H1 (cell line): ENCODE results near the gene TP53I13. TPM values are rescaled to one million over a fixed set of nuclear protein-coding genes. Genes with fewer than 3 reads are reported as not detected.

ENCODE experiments used
- CTCF ChIA-PET: fragments of 300-600 bp; sonication (Branson Sonifier 250); formaldehyde crosslinking; loops from one replicate; lab custom pipeline; 2021; ENCODE audit not compliant: partially characterized antibody; lab: Charles Lee
- POLR2A ChIA-PET: fragments of 300-600 bp; sonication (Branson Sonifier 250); formaldehyde crosslinking; loops from one replicate; lab custom pipeline; 2021; ENCODE audit warnings: inconsistent platforms; ENCODE audit not compliant: partially characterized antibody; lab: Charles Lee
- DNase-seq, 2 experiments: peaks; one replicate each; pipeline versions ENCODE4 v3.0.0 to v3.0.0-alpha.2; 2010 to 2022; ENCODE audit warnings: low spot score in 2 of 2, low read depth in 1 of 2, mixed read lengths in 1 of 2
- FAIRE-seq: peaks from 2 replicates; lab custom pipeline; 2011; peaks lifted over from hg19 to GRCh38; lab: Jason Lieb, UNC
- H2AFZ ChIP-seq: 2 replicates; pipeline ENCODE4 v1.8.1; 2012; ENCODE audit warnings: low read length, inconsistent platforms
- H2AK5ac ChIP-seq: 2 replicates; pipeline ENCODE4 v1.6.1; 2013; ENCODE audit warnings: low read depth, low read length
- H2BK120ac ChIP-seq: replicated peaks from 2 replicates; pipeline ENCODE3; 2013; ENCODE audit warnings: low read depth, low read length, inconsistent platforms
- H2BK12ac ChIP-seq: 2 replicates; pipeline ENCODE4 v1.6.1; 2013; ENCODE audit warnings: low read depth, low read length
- H2BK15ac ChIP-seq: 2 replicates; pipeline ENCODE4 v1.6.1; 2013; ENCODE audit warnings: low read length
- H2BK20ac ChIP-seq: 2 replicates; pipeline ENCODE4 v1.6.1; 2013; ENCODE audit warnings: low read length
- H2BK5ac ChIP-seq: 2 replicates; pipeline ENCODE4 v1.6.1; 2013; ENCODE audit warnings: low read depth, low read length
- H3K14ac ChIP-seq: 2 replicates; pipeline ENCODE4 v1.6.1; 2013; ENCODE audit warnings: inconsistent platforms; ENCODE audit not compliant: insufficient read length
- H3K18ac ChIP-seq: 2 replicates; pipeline ENCODE4 v1.6.1; 2013; ENCODE audit warnings: low read length; ENCODE audit errors: extremely low read depth
- H3K23ac ChIP-seq: 2 replicates; pipeline ENCODE4 v1.6.1; 2013; ENCODE audit warnings: inconsistent platforms; ENCODE audit not compliant: insufficient read length
- H3K23me2 ChIP-seq: 2 replicates; pipeline ENCODE4 v1.6.1; 2013; ENCODE audit warnings: low read depth, low read length
- H3K27ac ChIP-seq: 2 replicates; pipeline ENCODE4 v1.6.1; 2011; ENCODE audit warnings: low read depth, low read length, inconsistent platforms
- H3K27me3 ChIP-seq, 4 experiments: replicated peaks in 1 of 4; 1 replicate in 1 of 4; 2 replicates in 3 of 4; pipeline versions ENCODE4 v1.6.1 to v1.8.1; 2011 to 2013; ENCODE audit warnings: low read length in 3 of 4, mild to moderate bottlenecking in 3 of 4, inconsistent platforms in 2 of 4, mixed read lengths in 2 of 4, moderate library complexity in 1 of 4; ENCODE audit not compliant: control insufficient read depth in 3 of 4, insufficient read depth in 3 of 4; ENCODE audit errors: extremely low read depth in 1 of 4
- H3K36me3 ChIP-seq, 4 experiments: 2 replicates each; pipeline versions ENCODE4 v1.6.1 to v1.8.1; 2011 to 2013; ENCODE audit warnings: mild to moderate bottlenecking in 4 of 4, low read length in 3 of 4, moderate library complexity in 2 of 4, control low read depth in 1 of 4, inconsistent platforms in 1 of 4; ENCODE audit not compliant: insufficient read depth in 4 of 4, control insufficient read depth in 2 of 4
- H3K4ac ChIP-seq: replicated peaks from 2 replicates; pipeline ENCODE3; 2013; ENCODE audit warnings: low read length, low read depth, mixed read lengths, inconsistent platforms; ENCODE audit not compliant: insufficient read length
- H3K4me1 ChIP-seq, 4 experiments: replicated peaks in 1 of 4; 1 replicate in 1 of 4; 2 replicates in 3 of 4; pipeline versions ENCODE4 v1.6.1 to v1.8.1; 2011 to 2013; ENCODE audit warnings: low read length in 3 of 4, inconsistent platforms in 2 of 4, mixed read lengths in 1 of 4; ENCODE audit not compliant: insufficient read depth in 4 of 4, control insufficient read depth in 3 of 4
- H3K4me2 ChIP-seq, 2 experiments: 2 replicates each; pipeline versions ENCODE4 v1.6.1 to v1.8.1; 2011 to 2013; ENCODE audit warnings: low read depth in 2 of 2, low read length in 2 of 2, control low read depth in 1 of 2, inconsistent platforms in 1 of 2, mild to moderate bottlenecking in 1 of 2; ENCODE audit not compliant: insufficient read depth in 1 of 2
- H3K4me3 ChIP-seq, 4 experiments: fragments of 200-600, 300-600 bp in 1 of 4; sonication (generic), shearing (Covaris generic), sonication (Bioruptor Twin) in 1 of 4; 2 replicates each; pipeline versions ENCODE4 v1.5.1 to v1.8.1; 2011 to 2016; ENCODE audit warnings: low read length in 4 of 4, low read depth in 3 of 4, control low read depth in 2 of 4, inconsistent platforms in 2 of 4, mild to moderate bottlenecking in 2 of 4, mixed read lengths in 1 of 4, moderate library complexity in 1 of 4; ENCODE audit not compliant: insufficient read depth in 2 of 4; ENCODE audit errors: extremely low read depth in 1 of 4
- H3K56ac ChIP-seq: replicated peaks from 2 replicates; pipeline ENCODE3; 2013; ENCODE audit warnings: low read depth, mild to moderate bottlenecking, mixed read lengths, low read length, inconsistent platforms; ENCODE audit not compliant: insufficient read length
- H3K79me1 ChIP-seq: 2 replicates; pipeline ENCODE4 v1.6.1; 2013; ENCODE audit warnings: low read depth, low read length, control low read depth
- H3K79me2 ChIP-seq, 2 experiments: 2 replicates each; pipeline versions ENCODE4 v1.6.1 to v1.8.1; 2012 to 2013; ENCODE audit warnings: low read length in 2 of 2, mild to moderate bottlenecking in 2 of 2, inconsistent platforms in 1 of 2; ENCODE audit not compliant: insufficient read depth in 2 of 2, control insufficient read depth in 1 of 2
- H3K9ac ChIP-seq, 4 experiments: replicated peaks in 1 of 4; 1 replicate in 1 of 4; 2 replicates in 3 of 4; pipeline versions ENCODE4 v1.6.1 to v1.8.1; 2011 to 2013; ENCODE audit warnings: low read depth in 3 of 4, low read length in 3 of 4, control low read depth in 2 of 4, mild to moderate bottlenecking in 2 of 4, moderate library complexity in 2 of 4, inconsistent platforms in 1 of 4; ENCODE audit errors: extremely low read depth in 1 of 4
- H3K9me3 ChIP-seq, 2 experiments: 2 replicates each; pipeline versions ENCODE4 v1.6.1 to v1.8.1; 2012 to 2013; ENCODE audit warnings: mild to moderate bottlenecking in 2 of 2, moderate library complexity in 2 of 2, control low read depth in 1 of 2, inconsistent platforms in 1 of 2, low read depth in 1 of 2, low read length in 1 of 2, mixed read lengths in 1 of 2; ENCODE audit not compliant: insufficient read depth in 2 of 2
- H4K20me1 ChIP-seq, 2 experiments: replicated peaks in 1 of 2; 2 replicates each; pipeline versions ENCODE3 to v1.8.1; 2011 to 2013; ENCODE audit warnings: inconsistent platforms in 2 of 2, low read length in 2 of 2, mild to moderate bottlenecking in 1 of 2; ENCODE audit not compliant: insufficient read depth in 2 of 2, control insufficient read depth in 1 of 2
- H4K5ac ChIP-seq: 2 replicates; pipeline ENCODE4 v1.6.1; 2013; ENCODE audit warnings: low read length, low read depth, mixed read lengths, inconsistent platforms; ENCODE audit not compliant: insufficient read length
- H4K8ac ChIP-seq: 2 replicates; pipeline ENCODE4 v1.8.0; 2013; ENCODE audit warnings: mild to moderate bottlenecking, moderate library complexity, low read length, inconsistent platforms; ENCODE audit not compliant: insufficient read depth; ENCODE audit errors: extremely low read depth
- H4K91ac ChIP-seq: replicated peaks from 2 replicates; pipeline ENCODE3; 2013; ENCODE audit warnings: low read length, mixed read lengths, inconsistent platforms; ENCODE audit not compliant: insufficient read length
- WGBS, 2 experiments: shearing (Covaris generic) in 1 of 2; methylation state at CpG; one replicate each; pipeline versions ENCODE4 v1.1.6 to v1.1.7; 2013 to 2015; ENCODE audit warnings: low lambda C conversion rate in 2 of 2, mixed read lengths in 2 of 2, inconsistent platforms in 1 of 2, low coverage in 1 of 2, missing lambda C conversion rate in 1 of 2; ENCODE audit not compliant: insufficient replicate concordance in 2 of 2, insufficient coverage in 1 of 2, insufficient read length in 1 of 2; ENCODE audit errors: extremely low coverage in 1 of 2, missing lambda C conversion rate in 1 of 2; 5-methylcytosine and 5-hydroxymethylcytosine counted together
- polyA plus RNA-seq, 7 experiments: library from polyadenylated mRNA; depleted of rRNA in 3 of 7; stranded (reverse) in 5 of 7; unstranded in 2 of 7; fragments of >200 nt in 5 of 7; fragments of 200-250 nt in 2 of 7; gene quantifications; 1 replicate in 5 of 7; 2 replicates in 1 of 7; 4 replicates in 1 of 7; pipeline versions ENCODE4 v1.2.1 to v1.2.3, GENCODE V29; 2011 to 2013; ENCODE audit warnings: missing spikeins in 2 of 7, mixed read lengths in 2 of 7
- total RNA-seq: library from RNA; stranded (reverse); fragmentation: NEBNext Ultra II Directional; extraction: Animal tissue kit (Norgen Biotek cat#: 25700); gene quantifications from 2 replicates; pipeline ENCODE4 v1.2.1, GENCODE V29; 2021

The TP53I13 gene
- total and polyA plus RNA-seq, 2 of the 8 experiments (the other 6 are each of a cell fraction or from before 2014, with no cell fraction given) = 22.4 to 35.7 TPM

GRCh38 chr17:29575511-29576213 is 7.2 kb downstream of the TP53I13 start:
- Histone ChIP-seq H2AFZ (no peak overlapping the region), H2BK120ac (no peak overlapping the region), H4K20me1 (peaks cover 1 to 5% of the 10 kb centered on the region in 2 experiments), H3K9me3 (no peaks in the 10 kb centered on the region), H3K14ac (no peak overlapping the region), H3K79me1 (no peaks in the 10 kb centered on the region), H3K23me2 (no peaks in the 10 kb centered on the region; the same call in 1 of the 2 replicates), H3K4ac (no peak overlapping the region), H4K5ac (no peak overlapping the region), H2BK5ac (no peak overlapping the region), H3K18ac (no peak overlapping the region), H2BK12ac (no peak overlapping the region), H2BK20ac (no peak overlapping the region), H2AK5ac (no peak overlapping the region), H2BK15ac (no peak overlapping the region), H3K79me2 (no peaks in the 10 kb centered on the region), H3K56ac (no peak overlapping the region), H3K27ac (no peak overlapping the region), H3K27me3 (peaks cover 0 to 11% (median 3%) of the 10 kb centered on the region in 4 experiments; a peak in 2 of 7 replicates), H3K4me3 (no peak overlapping the region), H3K36me3 (peaks cover 9 to 30% (median 15%) of the 10 kb centered on the region in 4 experiments; a peak in 6 of 8 replicates), H4K8ac (no peak overlapping the region), H3K4me1 (no peaks in the 10 kb centered on the region; a peak in 1 of 7 replicates), H3K9ac (no peak overlapping the region), H3K23ac (no peak overlapping the region), H4K91ac (no peak overlapping the region), H3K4me2 (no peak overlapping the region)
- CTCF ChIA-PET = interaction anchor here (0.9 to 15.3 kb wide), 7 partner anchors 8 to 199 kb away, joined by 3 to 193 read pairs (median 11); partner anchors contain the start of genes ANKRD13B and CORO6
- no peak for FAIRE-seq
- WGBS, 2 experiments = 92% methylated on average over 28 of the region's 28 CpGs; no CpG with 5 or more reads in 1 of the 2 experiments
- POLR2A ChIA-PET = interaction anchor here (0.6 to 2.8 kb wide), 6 partner anchors 9 to 932 kb away, joined by 3 to 12 read pairs (median 4); partner anchors contain the start of genes ABHD15 and ANKRD13B
- no peak for DNase-seq
